GM12878 (cell line): ENCODE data around the gene SNAPIN. TPM values are rescaled to one million over a fixed set of nuclear protein-coding genes. Genes with fewer than 3 reads are reported as not detected.

Experiments used
- BMI1 ChIP-seq: fragments of 450-650 bp; IDR thresholded peaks from 2 replicates; pipeline ENCODE4 v1.6.1; 2016; ENCODE audit warnings: mild to moderate bottlenecking, moderate library complexity, borderline replicate concordance
- CBX3 ChIP-seq: fragments of 200-600 bp; sonication (generic); IDR thresholded peaks from 2 replicates; pipeline ENCODE4 v1.6.1; 2016; ENCODE audit warnings: low read depth, borderline replicate concordance
- CREB1 ChIP-seq: IDR thresholded peaks from 2 replicates; pipeline ENCODE4 v1.6.1; 2012; ENCODE audit warnings: low read depth, mild to moderate bottlenecking, inconsistent platforms
- CUX1 ChIP-seq: IDR thresholded peaks from 2 replicates; pipeline ENCODE4 v1.6.1; 2012; ENCODE audit warnings: improper control_type of control experiment, low read depth, low read length; ENCODE audit not compliant: insufficient replicate concordance
- ELK1 ChIP-seq: IDR thresholded peaks from 2 replicates; pipeline ENCODE4 v1.6.1; 2012; ENCODE audit warnings: low read depth, low read length, improper control_type of control experiment
- ESRRA ChIP-seq: IDR thresholded peaks from 2 replicates; pipeline ENCODE4 v1.6.1; 2012; ENCODE audit warnings: mild to moderate bottlenecking, low read length, improper control_type of control experiment
- GATAD2B ChIP-seq: fragments of 450-650 bp; conservative IDR thresholded peaks from 2 replicates; pipeline ENCODE4 v1.6.1; 2017; ENCODE audit warnings: low read depth, mild to moderate bottlenecking, moderate library complexity
- HDAC2 ChIP-seq: fragments of 200-600 bp; sonication (generic); IDR thresholded peaks from 2 replicates; pipeline ENCODE4 v1.6.1; 2017
- JUNB ChIP-seq: IDR thresholded peaks from 2 replicates; pipeline ENCODE4 v1.6.1; 2016; ENCODE audit warnings: antibody characterized with exemption, mild to moderate bottlenecking
- KDM1A ChIP-seq: fragments of 200-600 bp; sonication (generic); IDR thresholded peaks from 2 replicates; pipeline ENCODE4 v1.6.1; 2016; ENCODE audit warnings: borderline replicate concordance
- KLF5 ChIP-seq: fragments of 450-650 bp; IDR thresholded peaks from 2 replicates; pipeline ENCODE4 v1.6.1; 2014; ENCODE audit warnings: mild to moderate bottlenecking; ENCODE audit not compliant: partially characterized antibody
- PAX5 ChIP-seq: IDR thresholded peaks from 2 replicates; pipeline ENCODE4 v1.6.1; 2011; ENCODE audit warnings: low read depth, low read length, borderline replicate concordance
- PML ChIP-seq: IDR thresholded peaks from 2 replicates; pipeline ENCODE4 v1.6.1; 2012; ENCODE audit warnings: low read length, inconsistent platforms
- POLR2A ChIP-seq: IDR thresholded peaks from 2 replicates; pipeline ENCODE4 v1.6.1; 2011; ENCODE audit warnings: low read depth, mild to moderate bottlenecking, low read length
- POLR2AphosphoS5 ChIP-seq: IDR thresholded peaks from 2 replicates; pipeline ENCODE4 v1.6.1; 2011; ENCODE audit warnings: mild to moderate bottlenecking, low read length, inconsistent platforms
- RAD51 ChIP-seq: fragments of 450-650 bp; IDR thresholded peaks from 2 replicates; pipeline ENCODE4 v1.6.1; 2016; ENCODE audit warnings: moderate library complexity, mild to moderate bottlenecking, inconsistent platforms
- SMC3 ChIP-seq: IDR thresholded peaks from 2 replicates; pipeline ENCODE4 v1.6.1; 2011; ENCODE audit warnings: low read length, improper control_type of control experiment, borderline replicate concordance
- SP1 ChIP-seq: IDR thresholded peaks from one replicate; pipeline ENCODE4 v1.6.1; 2011; ENCODE audit warnings: low read depth, low read length
- TAF1 ChIP-seq: IDR thresholded peaks from 2 replicates; pipeline ENCODE4 v1.6.1; 2011; ENCODE audit warnings: mild to moderate bottlenecking, low read depth, low read length, borderline replicate concordance
- TCF12 ChIP-seq: IDR thresholded peaks from 2 replicates; pipeline ENCODE4 v1.6.1; 2011; ENCODE audit warnings: low read depth, mild to moderate bottlenecking, low read length
- TCF3 ChIP-seq: IDR thresholded peaks from 2 replicates; pipeline ENCODE4 v1.6.1; 2012; ENCODE audit warnings: low read depth, mild to moderate bottlenecking, low read length, borderline replicate concordance; ENCODE audit not compliant: insufficient read depth
- WRNIP1 ChIP-seq: IDR thresholded peaks from 2 replicates; pipeline ENCODE4 v1.6.1; 2011; ENCODE audit warnings: low read depth, low read length, improper control_type of control experiment, borderline replicate concordance
- polyA plus RNA-seq, 11 experiments: library from polyadenylated mRNA; depleted of rRNA in 4 of 11; unstranded in 6 of 11; stranded (reverse) in 5 of 11; fragments of >200 nt; fragmentation: Nextera tagmentation in 4 of 11; fragmentation: Illumina TruSeq in 1 of 11; extraction: Ambion mirVana in 4 of 11; extraction: Trizol in 1 of 11; gene quantifications; 1 replicate in 1 of 11; 2 replicates in 10 of 11; pipeline versions ENCODE4 v1.2.1 to v1.2.3, GENCODE V29; 2011 to 2016; ENCODE audit warnings: inconsistent platforms in 2 of 11, missing spikeins in 2 of 11, low read depth in 1 of 11
- total RNA-seq, 4 experiments: library from RNA; depleted of rRNA in 3 of 4; stranded (reverse); fragments of >200 nt in 3 of 4; fragmentation: Illumina TruSeq in 1 of 4; extraction: Trizol in 1 of 4; gene quantifications; 2 replicates each; pipeline versions ENCODE4 v1.2.1 to v1.2.3, GENCODE V29; 2013 to 2021
- TF ChIP-seq, protein P1 (sequence below): fragments of 450-650 bp; IDR thresholded peaks from 2 replicates; pipeline ENCODE4 v1.6.1; 2017; ENCODE audit warnings: low read depth, mild to moderate bottlenecking, moderate library complexity
- TF ChIP-seq, protein P2 (sequence below): IDR thresholded peaks from 2 replicates; pipeline ENCODE4 v1.6.1; 2012; ENCODE audit warnings: low read depth, low read length, improper control_type of control experiment

Gene SNAPIN
- total and polyA plus RNA-seq, 10 of the 15 experiments (the other 5 are each of a cell fraction or from before 2014, with no cell fraction given) = 12.4 to 78.1 (median 38.6) TPM

GRCh38 chr1:153670859-153671627 is 12.5 kb downstream of the SNAPIN start, which contains the start of gene ILF2 (continued):
- no peak for TF ChIP-seq BMI1
- TF ChIP-seq, protein P1, sequence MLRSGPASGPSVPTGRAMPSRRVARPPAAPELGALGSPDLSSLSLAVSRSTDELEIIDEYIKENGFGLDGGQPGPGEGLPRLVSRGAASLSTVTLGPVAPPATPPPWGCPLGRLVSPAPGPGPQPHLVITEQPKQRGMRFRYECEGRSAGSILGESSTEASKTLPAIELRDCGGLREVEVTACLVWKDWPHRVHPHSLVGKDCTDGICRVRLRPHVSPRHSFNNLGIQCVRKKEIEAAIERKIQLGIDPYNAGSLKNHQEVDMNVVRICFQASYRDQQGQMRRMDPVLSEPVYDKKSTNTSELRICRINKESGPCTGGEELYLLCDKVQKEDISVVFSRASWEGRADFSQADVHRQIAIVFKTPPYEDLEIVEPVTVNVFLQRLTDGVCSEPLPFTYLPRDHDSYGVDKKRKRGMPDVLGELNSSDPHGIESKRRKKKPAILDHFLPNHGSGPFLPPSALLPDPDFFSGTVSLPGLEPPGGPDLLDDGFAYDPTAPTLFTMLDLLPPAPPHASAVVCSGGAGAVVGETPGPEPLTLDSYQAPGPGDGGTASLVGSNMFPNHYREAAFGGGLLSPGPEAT = peak; percentile 79
- peak; percentile 94 for TF ChIP-seq PML
- no peak for TF ChIP-seq TCF3
- TF ChIP-seq, protein P2, sequence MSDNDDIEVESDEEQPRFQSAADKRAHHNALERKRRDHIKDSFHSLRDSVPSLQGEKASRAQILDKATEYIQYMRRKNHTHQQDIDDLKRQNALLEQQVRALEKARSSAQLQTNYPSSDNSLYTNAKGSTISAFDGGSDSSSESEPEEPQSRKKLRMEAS = peak; percentile 74; the same call in 1 of the 2 replicates
- TF ChIP-seq RAD51 = no peak; the same call in 1 of the 2 replicates
- no peak for TF ChIP-seq WRNIP1
- TF ChIP-seq KDM1A = no peak
- peak; percentile 94 for TF ChIP-seq POLR2A
- peak; percentile 62; the same call in 1 of the 2 replicates for TF ChIP-seq TCF12
- TF ChIP-seq TAF1 = peak; percentile 93
- 0 out of 2 replicates have a peak, but pooled peaks have one; percentile 50 for TF ChIP-seq ESRRA
- no peak for TF ChIP-seq KLF5
- TF ChIP-seq HDAC2 = 0 out of 2 replicates have a peak, but pooled peaks have one; percentile 9
- TF ChIP-seq GATAD2B = peak; percentile 73; the same call in 1 of the 2 replicates
- no peak for TF ChIP-seq CUX1
- TF ChIP-seq CBX3 = no peak
- TF ChIP-seq SP1 = peak; percentile 95
- TF ChIP-seq ELK1 = 0 out of 2 replicates have a peak, but pooled peaks have one; percentile 33
- peak; percentile 88 for TF ChIP-seq CREB1
- TF ChIP-seq SMC3 = no peak
- TF ChIP-seq POLR2AphosphoS5 = peak; percentile 95
- 0 out of 2 replicates have a peak, but pooled peaks have one; percentile 6 for TF ChIP-seq PAX5
- peak; percentile 8; the same call in 1 of the 2 replicates for TF ChIP-seq JUNB
